Ovary (tissue), 9 donors: ENCODE data around the gene SPATA13. TPM values are rescaled to one million over a fixed set of nuclear protein-coding genes. Genes with fewer than 3 reads are reported as not detected.

Experiments used
- DNase-seq, 5 donors: peaks; one replicate each; pipeline ENCODE4 v3.0.0-alpha.2; 2019 to 2020
- H3K27ac ChIP-seq, 2 donors: fragments of 200-600 bp; one replicate each; pipeline versions ENCODE4 v1.5.1 to v1.8.0; 2019 to 2022
- H3K27me3 ChIP-seq: fragments of 200-600 bp; one replicate; pipeline ENCODE4 v1.8.0; 2022
- H3K36me3 ChIP-seq: fragments of 200-600 bp; sonication (generic); one replicate; pipeline ENCODE4 v1.5.1; 2019
- H3K4me1 ChIP-seq: one replicate; pipeline ENCODE4 v1.8.1; 2013; ENCODE audit warnings: mild to moderate bottlenecking, moderate library complexity; ENCODE audit not compliant: insufficient read depth
- H3K4me3 ChIP-seq: fragments of 200-600 bp; sonication (generic); one replicate; pipeline ENCODE4 v1.5.1; 2017
- H3K9me3 ChIP-seq, 2 donors: fragments of 200-600 bp in 1 of 2; sonication (generic) in 1 of 2; one replicate each; pipeline versions ENCODE4 v1.5.1 to v1.8.1; 2013 to 2019; ENCODE audit warnings: mild to moderate bottlenecking in 1 of 2, moderate library complexity in 1 of 2
- EP300 ChIP-seq: sonication (generic); formaldehyde crosslinking; IDR thresholded peaks from one replicate; pipeline ENCODE4 v1.6.1; 2017; ENCODE audit warnings: antibody characterized with exemption
- POLR2A ChIP-seq: fragments of 450-650 bp; IDR thresholded peaks from one replicate; pipeline ENCODE4 v1.6.1; 2017; ENCODE audit warnings: antibody characterized with exemption, mild to moderate bottlenecking, moderate library complexity
- WGBS, 3 donors: extraction: QIAGEN DNeasy Blood & Tissue Kit in 1 of 3; methylation state at CpG; one replicate each; pipeline versions ENCODE4 v1.1.5 to v1.1.7; 2013 to 2017; 5-methylcytosine and 5-hydroxymethylcytosine counted together
- intact Hi-C, 4 donors: fragments of 100-400 bp; cut with DNase I; formaldehyde crosslinking; loops; one replicate each; pipeline versions ENCODE4 v1.11.0 to v1.15.1; 2022 to 2023
- polyA plus RNA-seq, 2 donors: library from polyadenylated mRNA; stranded (reverse); fragments of 200-250 nt in 1 of 2; fragments of 350-450 nt in 1 of 2; fragmentation: Illumina TruSeq in 1 of 2; extraction: RNeasy Lipid Tissue Mini Kit (QIAGEN cat#74804) in 1 of 2; gene quantifications; one replicate each; pipeline ENCODE4 v1.2.3, GENCODE V29; 2013 to 2014
- total RNA-seq, 7 donors: library from RNA; depleted of rRNA in 2 of 7; stranded (reverse); fragments of >200 nt in 2 of 7; fragmentation: NEBNext Ultra II Directional in 3 of 7; extraction: Animal tissue kit (Norgen Biotek cat#: 25700) in 3 of 7; gene quantifications; one replicate each; pipeline versions ENCODE4 v1.1.0 to v1.2.4, GENCODE V29; 2016 to 2023
- TF ChIP-seq, protein P1 (sequence below), 3 donors: fragments of 450-650 bp in 2 of 3; fragments of 200-600 bp in 1 of 3; IDR thresholded peaks; one replicate each; pipeline versions ENCODE4 v1.5.1 to v1.8.0; 2016 to 2022; ENCODE audit warnings: antibody characterized with exemption in 3 of 3, mild to moderate bottlenecking in 1 of 3
- donor health status: DM: no; HTN: no; CAD: no; lungs with moderate emphysema.
- donor health status: DM: no; HTN: no; CAD: no.
- donor health status: Bipolar disorder and iron deficiency.
- donor health status: DM: yes; HTN: yes; CAD: no.
- donor health status: DM: no; HTN: no; CAD: no.
- donor health status: DM: yes; HTN: yes; CAD: no.

The SPATA13 gene
- total and polyA plus RNA-seq, 9 donors = 11.1 to 60.3 (median 30.0) TPM

DNA sequence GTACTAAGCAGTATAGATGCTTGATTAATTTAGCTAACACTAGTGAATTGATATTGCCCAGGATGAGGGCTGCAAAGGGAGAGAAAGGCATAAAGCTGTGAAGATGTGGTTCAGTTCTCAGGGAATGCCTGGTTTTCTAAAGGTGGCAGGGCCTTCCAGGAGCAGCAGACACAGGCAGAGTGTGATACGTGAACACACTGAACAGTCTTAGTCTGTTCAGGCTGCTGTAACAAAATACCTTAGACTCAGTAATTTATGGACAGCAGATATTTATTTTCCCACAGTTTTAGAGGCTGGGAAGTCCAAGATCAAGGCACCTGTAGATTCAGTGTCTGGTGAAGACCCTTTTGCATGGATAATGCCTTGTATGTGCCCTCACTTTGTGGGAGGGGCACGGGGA is 8.7 kb upstream of the SPATA13 start:
- no peak overlapping the region for H3K27ac ChIP-seq
- WGBS, 3 donors = 93 to 100% (median 100%) methylated on average over 2 of the region's 2 CpGs
- no peak overlapping the region for H3K4me3 ChIP-seq
- no peak for TF ChIP-seq POLR2A
- TF ChIP-seq EP300 = no peak
- TF ChIP-seq, protein P1, sequence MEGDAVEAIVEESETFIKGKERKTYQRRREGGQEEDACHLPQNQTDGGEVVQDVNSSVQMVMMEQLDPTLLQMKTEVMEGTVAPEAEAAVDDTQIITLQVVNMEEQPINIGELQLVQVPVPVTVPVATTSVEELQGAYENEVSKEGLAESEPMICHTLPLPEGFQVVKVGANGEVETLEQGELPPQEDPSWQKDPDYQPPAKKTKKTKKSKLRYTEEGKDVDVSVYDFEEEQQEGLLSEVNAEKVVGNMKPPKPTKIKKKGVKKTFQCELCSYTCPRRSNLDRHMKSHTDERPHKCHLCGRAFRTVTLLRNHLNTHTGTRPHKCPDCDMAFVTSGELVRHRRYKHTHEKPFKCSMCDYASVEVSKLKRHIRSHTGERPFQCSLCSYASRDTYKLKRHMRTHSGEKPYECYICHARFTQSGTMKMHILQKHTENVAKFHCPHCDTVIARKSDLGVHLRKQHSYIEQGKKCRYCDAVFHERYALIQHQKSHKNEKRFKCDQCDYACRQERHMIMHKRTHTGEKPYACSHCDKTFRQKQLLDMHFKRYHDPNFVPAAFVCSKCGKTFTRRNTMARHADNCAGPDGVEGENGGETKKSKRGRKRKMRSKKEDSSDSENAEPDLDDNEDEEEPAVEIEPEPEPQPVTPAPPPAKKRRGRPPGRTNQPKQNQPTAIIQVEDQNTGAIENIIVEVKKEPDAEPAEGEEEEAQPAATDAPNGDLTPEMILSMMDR (IDR thresholded peaks at IDR 0.05) = no peak
- DNase-seq = no peak
- H3K36me3 ChIP-seq = no peaks in the 10 kb centered on the region
- H3K9me3 ChIP-seq = no peaks in the 10 kb centered on the region
- peaks cover 1% of the 10 kb centered on the region for H3K4me1 ChIP-seq
- intact Hi-C loops = no loop called here
- H3K27me3 ChIP-seq = no peaks in the 10 kb centered on the region

DNA sequence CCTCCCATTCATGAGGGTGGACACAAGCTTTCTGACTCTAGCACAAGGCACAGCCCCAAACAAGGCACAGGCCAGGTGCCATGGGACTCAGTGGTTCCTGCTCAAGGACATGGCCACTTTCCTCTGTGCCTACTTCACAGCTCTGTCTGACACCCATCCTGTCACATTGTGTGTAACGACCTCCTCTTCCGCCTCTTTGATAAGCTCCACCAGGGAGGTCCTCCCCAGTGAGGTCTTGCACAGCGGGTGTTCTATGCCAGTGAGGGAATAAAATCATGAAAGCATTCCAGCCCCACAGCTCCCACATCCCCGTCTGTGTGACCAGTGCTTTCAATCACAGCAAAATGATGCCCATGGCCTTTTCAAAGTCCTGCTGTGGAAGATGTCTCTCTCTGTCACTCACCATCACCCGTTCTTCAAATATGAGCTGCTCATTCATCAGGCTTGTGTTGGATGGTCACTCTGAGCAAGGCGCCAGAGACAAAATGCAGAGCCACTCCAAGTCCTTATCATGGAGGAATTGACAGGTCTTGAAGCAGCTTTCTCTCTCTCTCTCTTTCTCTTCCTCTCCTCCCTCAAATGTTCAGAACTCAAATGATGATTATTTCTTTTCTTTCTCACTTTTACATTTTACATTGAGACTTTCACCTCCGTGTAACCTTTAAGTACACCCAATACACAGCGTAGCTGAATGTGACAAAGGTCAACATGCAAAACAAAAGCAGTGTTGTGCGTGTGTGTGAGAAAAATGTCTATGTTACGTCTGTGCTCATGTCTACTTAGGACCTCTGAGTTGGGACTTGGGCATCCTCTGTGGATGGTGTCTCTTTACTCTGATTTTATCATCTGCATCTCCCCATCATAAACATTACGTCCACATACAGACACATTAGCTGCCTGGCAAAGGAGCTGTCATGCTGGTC is 8.0 kb upstream of the SPATA13 start:
- intact Hi-C loops = no loop called here
- Histone ChIP-seq H3K9me3 (no peaks in the 10 kb centered on the region), H3K36me3 (no peaks in the 10 kb centered on the region), H3K4me1 (peaks cover 1% of the 10 kb centered on the region), H3K4me3 (no peak overlapping the region), H3K27ac (no peak overlapping the region), H3K27me3 (no peaks in the 10 kb centered on the region)
- TF ChIP-seq, protein P1 (IDR thresholded peaks at IDR 0.05) = no peak
- TF ChIP-seq EP300 (no peak), POLR2A (no peak)
- no peak for DNase-seq
- 90 to 92% (median 91%) methylated on average over 11 of the region's 11 CpGs for WGBS, 3 donors

DNA sequence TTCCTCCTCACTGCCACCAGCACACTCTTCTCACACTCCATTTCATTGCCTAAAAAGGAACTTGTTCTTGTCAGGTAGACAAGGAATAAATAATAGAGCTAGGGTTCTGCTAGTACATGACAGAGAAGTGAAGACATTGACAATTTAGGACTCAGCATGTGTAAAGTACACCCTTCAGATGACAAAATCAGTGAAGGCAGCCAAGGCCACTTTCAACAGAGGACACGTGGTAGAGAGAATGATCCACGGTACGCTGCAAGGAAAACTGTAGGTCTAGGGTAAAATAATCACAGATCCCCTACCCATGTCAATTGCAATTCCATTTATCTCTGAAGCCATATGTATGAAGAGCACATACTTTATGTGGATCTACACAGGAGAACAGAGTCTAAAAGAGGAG is 7.2 kb upstream of the SPATA13 start:
- no peak for DNase-seq
- WGBS, 3 donors = 91 to 96% (median 91%) methylated on average over 3 of the region's 3 CpGs
- intact Hi-C loops = no loop called here
- TF ChIP-seq POLR2A (no peak), EP300 (no peak)
- TF ChIP-seq, protein P1 (IDR thresholded peaks at IDR 0.05) = no peak
- Histone ChIP-seq H3K36me3 (no peaks in the 10 kb centered on the region), H3K9me3 (no peaks in the 10 kb centered on the region), H3K4me1 (peaks cover 1% of the 10 kb centered on the region), H3K27ac (no peak overlapping the region), H3K27me3 (no peaks in the 10 kb centered on the region), H3K4me3 (no peak overlapping the region)

DNA sequence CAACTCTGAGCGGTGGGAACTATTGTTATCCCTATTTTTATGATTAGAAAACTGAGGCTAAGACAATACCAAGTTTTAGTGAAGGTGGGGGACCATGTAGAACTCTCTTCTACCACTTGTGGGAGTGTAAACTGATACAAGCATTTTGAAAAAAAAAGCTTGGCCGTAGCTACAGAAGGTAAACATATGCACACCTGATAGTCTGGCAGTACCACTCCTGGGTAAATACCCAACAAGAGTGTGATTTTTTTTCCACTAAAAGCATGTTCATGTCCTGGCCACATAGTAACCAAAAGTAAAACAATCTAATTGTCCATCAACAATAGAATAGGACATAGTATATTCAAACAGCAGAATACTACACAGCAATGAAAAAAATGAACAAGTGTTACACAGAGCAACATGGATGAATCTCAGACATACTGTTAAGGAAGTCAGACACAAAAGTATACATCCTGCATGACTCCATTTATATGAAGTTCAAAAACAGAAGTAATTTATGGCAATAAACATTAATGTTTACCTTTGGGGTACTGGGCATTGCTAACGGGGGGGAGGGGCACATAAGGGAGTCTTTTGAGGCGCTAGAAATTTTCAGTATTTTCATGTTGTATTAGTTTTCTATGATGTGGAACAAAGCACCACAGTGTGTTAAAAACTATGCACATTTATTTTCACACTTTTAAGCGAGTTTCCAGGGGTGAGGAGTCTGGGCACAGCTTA is 6.4 kb upstream of the SPATA13 start:
- Histone ChIP-seq H3K27ac (no peak overlapping the region), H3K4me3 (no peak overlapping the region), H3K9me3 (no peaks in the 10 kb centered on the region), H3K4me1 (peaks cover 1% of the 10 kb centered on the region), H3K36me3 (no peaks in the 10 kb centered on the region), H3K27me3 (no peaks in the 10 kb centered on the region)
- intact Hi-C loops = no loop called here
- 91 to 93% (median 92%) methylated on average over 5 of the region's 5 CpGs for WGBS, 3 donors
- no peak for DNase-seq
- TF ChIP-seq POLR2A (no peak), EP300 (no peak)
- TF ChIP-seq, protein P1 (IDR thresholded peaks at IDR 0.05) = no peak
